ENCODE results near the gene CRACR2B. TPM values are rescaled to one million over a fixed set of nuclear protein-coding genes. Genes with fewer than 3 reads are reported as not detected.
A peak's percentile ranks its signal among the peaks of the same experiment; 100 is the strongest.

The CRACR2B gene
- polyA plus RNA-seq, 3 donors: 1.0 to 11.0 (median 1.4) TPM

DNA sequence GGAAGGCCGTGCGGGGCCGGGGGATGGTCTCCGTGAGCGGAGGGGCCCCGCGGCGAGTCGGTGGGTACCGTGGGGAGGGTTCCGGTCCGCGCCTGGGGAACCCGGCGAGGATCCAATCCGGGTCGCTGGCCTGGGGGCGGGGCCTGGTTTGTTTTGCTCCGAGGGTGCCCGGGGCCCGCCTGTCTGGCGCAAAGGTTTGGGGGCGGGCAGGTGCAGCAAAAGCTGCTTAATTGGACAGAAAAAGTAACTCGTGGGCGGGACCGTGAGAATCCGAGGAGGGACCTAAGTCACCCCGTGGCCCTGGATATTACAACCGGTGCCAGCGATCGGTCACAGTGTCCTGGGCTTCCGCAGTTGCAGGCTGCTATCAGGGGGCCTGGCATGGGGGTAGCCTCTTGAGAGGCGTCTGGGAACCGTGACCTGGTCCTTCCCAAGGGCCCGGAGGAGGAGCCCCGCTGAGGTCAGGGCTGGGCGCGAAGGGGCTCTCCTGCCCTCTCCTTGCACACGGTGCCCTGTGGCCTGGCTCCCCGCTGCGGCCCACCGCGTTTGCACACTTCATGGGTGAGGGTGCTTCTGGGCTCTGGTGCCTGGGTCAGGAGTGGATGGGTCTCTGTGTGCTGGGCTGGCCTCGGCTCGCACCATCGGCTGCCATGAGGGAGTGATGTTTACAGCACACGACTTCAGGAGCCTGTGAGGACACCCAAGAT lies 7.6 kb upstream of the CRACR2B start:
- peaks cover 0 to 14% (median 2%) of the 10 kb centered on the region in 3 donors for H3K27me3 Mint-ChIP-seq (ENCODE audit: low read depth in 3 of 3)
- intact Hi-C loops (cut with micrococcal nuclease): loop anchor here (1.0 to 2.0 kb wide), 2 partner anchors 11 to 15 kb away; partner anchors contain the start of gene RPLP2 (in 1 of the 2)

More for the DNA sequence above, 7.6 kb upstream of the CRACR2B start:
- peaks cover 40 to 46% of the 10 kb centered on the region in 2 donors for H3K4me1 ChIP-seq (ENCODE audit: control insufficient read depth in 1 of 2, insufficient read depth in 2 of 2, low read length in 2 of 2)
- H3K36me3 Mint-ChIP-seq: peaks cover 21 to 34% of the 10 kb centered on the region in 2 donors
- TF ChIP-seq, protein P1, sequence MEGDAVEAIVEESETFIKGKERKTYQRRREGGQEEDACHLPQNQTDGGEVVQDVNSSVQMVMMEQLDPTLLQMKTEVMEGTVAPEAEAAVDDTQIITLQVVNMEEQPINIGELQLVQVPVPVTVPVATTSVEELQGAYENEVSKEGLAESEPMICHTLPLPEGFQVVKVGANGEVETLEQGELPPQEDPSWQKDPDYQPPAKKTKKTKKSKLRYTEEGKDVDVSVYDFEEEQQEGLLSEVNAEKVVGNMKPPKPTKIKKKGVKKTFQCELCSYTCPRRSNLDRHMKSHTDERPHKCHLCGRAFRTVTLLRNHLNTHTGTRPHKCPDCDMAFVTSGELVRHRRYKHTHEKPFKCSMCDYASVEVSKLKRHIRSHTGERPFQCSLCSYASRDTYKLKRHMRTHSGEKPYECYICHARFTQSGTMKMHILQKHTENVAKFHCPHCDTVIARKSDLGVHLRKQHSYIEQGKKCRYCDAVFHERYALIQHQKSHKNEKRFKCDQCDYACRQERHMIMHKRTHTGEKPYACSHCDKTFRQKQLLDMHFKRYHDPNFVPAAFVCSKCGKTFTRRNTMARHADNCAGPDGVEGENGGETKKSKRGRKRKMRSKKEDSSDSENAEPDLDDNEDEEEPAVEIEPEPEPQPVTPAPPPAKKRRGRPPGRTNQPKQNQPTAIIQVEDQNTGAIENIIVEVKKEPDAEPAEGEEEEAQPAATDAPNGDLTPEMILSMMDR (IDR thresholded peaks at IDR 0.05): no peak
- H3K9me3 ChIP-seq (replicated peaks in 1 of 2; ENCODE audit: control insufficient read depth in 1 of 2, insufficient read depth in 1 of 2, low read length in 2 of 2): no peaks in the 10 kb centered on the region
- peaks cover 0 to 1% (median 0%) of the 10 kb centered on the region in 7 donors for H3K9me3 Mint-ChIP-seq
- no peaks in the 10 kb centered on the region for H3K27me3 ChIP-seq (ENCODE audit: control insufficient read depth in 2 of 2, insufficient read depth in 2 of 2, low read length in 2 of 2)
- peaks cover 53% of the 10 kb centered on the region for H3K79me2 ChIP-seq (ENCODE audit: insufficient read depth, low read length)
- peaks cover 32% of the 10 kb centered on the region for H3K4me1 Mint-ChIP-seq
- H3K27ac ChIP-seq (ENCODE audit: low read depth in 1 of 2, low read length in 2 of 2): peak overlapping the region; percentile 85 to 91
- H3K9ac ChIP-seq (ENCODE audit: insufficient read depth, low read length, poor library complexity, severe bottlenecking): peak overlapping the region; percentile 86
- H3K4me3 ChIP-seq (replicated peaks in 1 of 3; ENCODE audit: low read depth in 2 of 3, low read length in 3 of 3): peak overlapping the region; percentile 71 to 97 (median 87)
- H3K4me3 Mint-ChIP-seq: peak overlapping the region; percentile 88 to 90
- peaks cover 16 to 25% of the 10 kb centered on the region in 2 donors for H3K36me3 ChIP-seq (replicated peaks in 1 of 2; ENCODE audit: control insufficient read depth in 1 of 2, insufficient read depth in 2 of 2, low read length in 2 of 2)
- 2% methylated on average over 45 of the region's 47 CpGs for WGBS (ENCODE audit: insufficient coverage)
- H3K4me2 ChIP-seq (replicated peaks; ENCODE audit: extremely low read depth, low read length, poor library complexity, severe bottlenecking): peak overlapping the region; percentile 100
- peak; percentile 83 to 93 (median 88) for DNase-seq
- peaks cover 52% of the 10 kb centered on the region for H4K20me1 ChIP-seq (ENCODE audit: insufficient read depth, low read length)
- peak overlapping the region; percentile 91 to 98 (median 97) for H3K27ac Mint-ChIP-seq
- H2AFZ ChIP-seq (ENCODE audit: insufficient read depth, low read depth, low read length, poor library complexity, severe bottlenecking): peak overlapping the region; percentile 50
